Activated naive CD8-positive, alpha-beta T cell treated with anti-CD3 and anti-CD28 coated beads for 36 hours (primary cell): ENCODE data around the gene KRTCAP2. TPM values are rescaled to one million over a fixed set of nuclear protein-coding genes. Genes with fewer than 3 reads are reported as not detected.
"Not testable (repeated sequence)": the region's sequence is repeated elsewhere in the genome, so short reads cannot be mapped to it uniquely, and the experiment has no call there.

Source experiments
- DNase-seq: peaks from one replicate; pipeline ENCODE4 v3.0.0; 2021
- H3K27ac Mint-ChIP-seq: one replicate; pipeline ENCODE4 v1.8.0; 2022; ENCODE audit warnings: mild to moderate bottlenecking, moderate library complexity, mixed read lengths
- H3K27me3 Mint-ChIP-seq: one replicate; pipeline ENCODE4 v1.8.0; 2022; ENCODE audit warnings: mild to moderate bottlenecking, mixed read lengths
- H3K36me3 Mint-ChIP-seq: one replicate; pipeline ENCODE4 v1.8.0; 2021; ENCODE audit warnings: mild to moderate bottlenecking, mixed read lengths
- H3K4me1 Mint-ChIP-seq: one replicate; pipeline ENCODE4 v1.8.0; 2021; ENCODE audit warnings: mixed read lengths
- H3K4me3 Mint-ChIP-seq: one replicate; pipeline ENCODE4 v1.8.0; 2022; ENCODE audit warnings: mild to moderate bottlenecking, moderate library complexity, mixed read lengths
- H3K9me3 Mint-ChIP-seq: one replicate; pipeline ENCODE4 v1.8.0; 2022; ENCODE audit warnings: mixed read lengths
- total RNA-seq, 2 experiments: library from RNA; stranded (reverse); gene quantifications; one replicate each; pipeline ENCODE4 v1.2.3, GENCODE V29; 2021

KRTCAP2 gene
- total RNA-seq, 2 experiments from 2014 or later: 135 to 145 TPM

DNA sequence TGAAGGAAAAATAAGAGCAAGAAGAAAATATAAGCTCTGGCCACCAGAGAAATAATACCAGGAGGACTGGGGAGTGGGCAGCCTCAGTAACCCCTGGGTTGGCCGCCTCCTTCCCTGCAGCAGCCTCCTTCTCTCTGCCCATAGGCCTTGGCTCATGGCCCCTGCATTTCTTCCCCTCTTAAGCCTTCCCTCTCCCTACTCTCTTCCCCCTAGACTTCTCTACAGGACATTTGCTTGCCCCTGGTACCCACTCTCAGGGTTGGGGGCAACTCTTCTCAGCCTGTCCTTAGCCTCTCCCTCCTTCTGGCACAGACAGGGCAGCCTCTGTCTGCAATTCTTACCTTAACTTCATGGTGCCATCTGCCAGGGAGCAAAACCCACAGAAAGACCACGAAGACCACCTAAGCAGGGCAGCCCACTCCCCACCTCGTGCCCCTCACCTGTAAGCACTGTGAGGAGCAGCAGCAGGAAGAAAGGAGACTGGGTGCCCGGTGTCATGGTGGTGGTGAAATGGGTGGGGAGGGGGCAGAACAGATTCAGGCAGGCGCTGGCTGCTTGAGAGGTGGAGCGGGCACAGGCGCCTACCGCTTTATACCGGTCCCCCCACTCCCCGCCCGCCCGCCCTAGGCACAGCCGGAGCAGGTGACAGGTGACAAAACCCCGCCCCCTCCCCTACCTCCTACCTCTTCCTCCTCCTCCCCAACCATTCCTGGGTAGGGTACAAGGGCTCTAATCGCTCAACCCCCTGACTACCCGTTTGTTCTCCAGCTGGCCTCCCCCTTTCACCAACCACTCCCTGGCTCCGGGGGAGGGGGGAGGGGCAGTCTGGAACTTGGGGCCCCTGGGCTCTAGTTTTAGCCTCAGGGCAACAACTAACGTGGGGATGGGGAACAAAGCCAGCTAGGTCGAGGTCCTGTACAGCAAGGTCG is 19.5 kb upstream of the KRTCAP2 start:
- no peak for DNase-seq

DNA sequence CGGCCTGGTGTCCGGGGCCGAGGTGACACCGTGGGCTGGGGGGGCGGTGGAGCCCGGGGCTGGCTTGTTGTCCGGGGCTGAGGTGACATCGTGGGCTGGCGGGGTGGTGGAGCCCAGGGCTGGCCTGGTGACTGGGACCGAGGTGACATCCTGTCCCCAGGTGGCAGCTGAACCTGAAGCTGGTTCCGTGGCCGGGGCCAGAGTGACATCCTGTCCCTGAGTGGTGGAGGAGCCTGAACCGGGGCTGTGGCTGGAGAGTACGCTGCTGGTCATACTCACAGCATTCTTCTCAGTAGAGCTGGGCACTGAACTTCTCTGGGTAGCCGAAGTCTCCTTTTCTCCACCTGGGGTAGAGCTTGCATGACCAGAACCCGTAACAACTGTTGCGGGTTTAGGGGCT is 18.8 kb upstream of the KRTCAP2 start:
- no peaks in the 10 kb centered on the region for H3K9me3 Mint-ChIP-seq
- H3K27me3 Mint-ChIP-seq: peaks cover 5% of the 10 kb centered on the region
- H3K36me3 Mint-ChIP-seq: peaks cover 6% of the 10 kb centered on the region
- peak overlapping the region; percentile 84 for H3K27ac Mint-ChIP-seq
- H3K4me3 Mint-ChIP-seq: no peak overlapping the region
- no peak for DNase-seq
- peaks cover 41% of the 10 kb centered on the region for H3K4me1 Mint-ChIP-seq

More for the DNA sequence above, 19.5 kb upstream of the KRTCAP2 start:
- Mint-ChIP-seq H3K27ac (peak overlapping the region; percentile 100), H3K4me3 (peak overlapping the region; percentile 95), H3K27me3 (peaks cover 5% of the 10 kb centered on the region), H3K36me3 (peaks cover 7% of the 10 kb centered on the region), H3K9me3 (no peaks in the 10 kb centered on the region), H3K4me1 (peaks cover 41% of the 10 kb centered on the region)

DNA sequence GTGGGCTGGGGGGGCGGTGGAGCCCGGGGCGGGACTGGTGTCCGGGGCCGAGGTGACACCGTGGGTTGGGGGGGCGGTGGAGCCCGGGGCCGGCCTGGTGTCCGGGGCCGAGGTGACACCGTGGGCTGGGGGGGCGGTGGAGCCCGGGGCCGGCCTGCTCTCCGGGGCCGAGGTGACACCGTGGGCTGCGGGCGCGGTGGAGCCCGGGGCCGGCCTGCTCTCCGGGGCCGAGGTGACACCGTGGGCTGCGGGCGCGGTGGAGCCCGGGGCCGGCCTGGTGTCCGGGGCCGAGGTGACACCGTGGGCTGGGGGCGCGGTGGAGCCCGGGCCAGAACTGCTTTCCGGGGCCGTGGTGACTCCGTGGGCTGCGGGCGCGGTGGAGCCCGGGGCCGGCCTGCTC is 16.8 kb upstream of the KRTCAP2 start:
- not testable (repeated sequence) for H3K27me3 Mint-ChIP-seq, H3K36me3 Mint-ChIP-seq, H3K9me3 Mint-ChIP-seq, H3K4me3 Mint-ChIP-seq, DNase-seq, H3K27ac Mint-ChIP-seq
- peaks cover 29% of the 10 kb centered on the region for H3K4me1 Mint-ChIP-seq

DNA sequence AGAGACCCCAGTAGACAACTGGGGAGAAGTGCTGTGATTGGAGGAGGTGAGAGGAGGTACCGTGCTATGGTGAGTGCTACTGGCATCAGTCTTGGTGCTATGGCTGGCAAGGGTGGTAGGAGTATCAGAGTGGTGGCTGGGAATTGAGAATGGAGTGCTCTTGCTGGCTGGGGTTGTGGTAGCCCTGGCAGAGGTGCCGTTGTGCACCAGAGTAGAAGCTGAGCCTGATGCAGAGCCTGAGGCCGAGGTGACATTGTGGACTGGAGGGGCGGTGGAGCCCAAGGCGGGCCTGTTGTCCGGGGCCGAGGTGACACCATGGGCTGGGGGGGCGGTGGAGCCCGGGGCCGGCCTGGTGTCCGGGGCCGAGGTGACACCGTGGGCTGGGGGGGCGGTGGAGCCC is 15.2 kb upstream of the KRTCAP2 start:
- H3K36me3 Mint-ChIP-seq: no peaks in the 10 kb centered on the region
- no peak overlapping the region for H3K4me3 Mint-ChIP-seq
- peak overlapping the region; percentile 65 for H3K27ac Mint-ChIP-seq
- H3K9me3 Mint-ChIP-seq: no peaks in the 10 kb centered on the region
- H3K4me1 Mint-ChIP-seq: peaks cover 16% of the 10 kb centered on the region
- DNase-seq: no peak
- H3K27me3 Mint-ChIP-seq: peaks cover under 1% of the 10 kb centered on the region

- no peaks in the 10 kb centered on the region for H3K36me3 Mint-ChIP-seq
Observed at GRCh38 chr1:155187456-155187891, 14.4 kb upstream of the KRTCAP2 start.

GRCh38 chr1:155186794-155187455 is 13.8 kb upstream of the KRTCAP2 start:
- Mint-ChIP-seq H3K27ac (no peak overlapping the region), H3K27me3 (no peaks in the 10 kb centered on the region), H3K36me3 (peaks cover 4% of the 10 kb centered on the region)

More at GRCh38 chr1:155187456-155187891, 14.4 kb upstream of the KRTCAP2 start:
- peaks cover 10% of the 10 kb centered on the region for H3K4me1 Mint-ChIP-seq
- no peaks in the 10 kb centered on the region for H3K9me3 Mint-ChIP-seq
- no peak for DNase-seq
- H3K27me3 Mint-ChIP-seq: no peaks in the 10 kb centered on the region
- no peak overlapping the region for H3K4me3 Mint-ChIP-seq
- no peak overlapping the region for H3K27ac Mint-ChIP-seq

GRCh38 chr1:155186067-155186793 is 13.1 kb upstream of the KRTCAP2 start:
- no peak for DNase-seq
- Mint-ChIP-seq H3K27me3 (no peaks in the 10 kb centered on the region), H3K36me3 (peaks cover 6% of the 10 kb centered on the region), H3K4me3 (no peak overlapping the region), H3K9me3 (no peaks in the 10 kb centered on the region), H3K27ac (no peak overlapping the region), H3K4me1 (peaks cover 4% of the 10 kb centered on the region)

More at GRCh38 chr1:155186794-155187455, 13.8 kb upstream of the KRTCAP2 start:
- Mint-ChIP-seq H3K4me1 (peaks cover 5% of the 10 kb centered on the region), H3K9me3 (no peaks in the 10 kb centered on the region), H3K4me3 (no peak overlapping the region)
- DNase-seq: no peak

DNA sequence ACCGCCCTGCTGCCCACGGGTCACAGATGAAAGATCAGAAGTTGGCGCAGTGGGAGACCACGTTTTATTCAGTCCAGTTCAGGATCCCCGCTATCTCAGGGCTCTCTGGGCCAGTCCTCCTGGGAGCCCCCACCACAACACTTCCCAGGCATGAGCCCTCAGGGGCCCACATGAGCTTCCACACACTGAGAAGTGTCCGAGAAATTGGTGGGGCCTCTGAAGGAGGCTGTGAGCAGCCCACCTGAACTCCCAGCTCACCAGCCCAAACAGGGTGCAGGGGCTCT is 12.6 kb upstream of the KRTCAP2 start:
- Mint-ChIP-seq H3K27me3 (no peaks in the 10 kb centered on the region), H3K36me3 (peaks cover 6% of the 10 kb centered on the region), H3K27ac (peak overlapping the region; percentile 11), H3K4me3 (no peak overlapping the region), H3K4me1 (peaks cover 4% of the 10 kb centered on the region), H3K9me3 (no peaks in the 10 kb centered on the region)
- no peak for DNase-seq

GRCh38 chr1:155184835-155185782 is 12.0 kb upstream of the KRTCAP2 start:
- Mint-ChIP-seq H3K27ac (peak overlapping the region; percentile 11), H3K4me3 (no peak overlapping the region), H3K36me3 (peaks cover 6% of the 10 kb centered on the region), H3K4me1 (peaks cover 4% of the 10 kb centered on the region), H3K9me3 (no peaks in the 10 kb centered on the region), H3K27me3 (no peaks in the 10 kb centered on the region)
- DNase-seq: no peak

GRCh38 chr1:155184351-155184811 is 11.3 kb upstream of the KRTCAP2 start:
- no peak for DNase-seq
- H3K4me3 Mint-ChIP-seq: no peak overlapping the region
- peaks cover 4% of the 10 kb centered on the region for H3K4me1 Mint-ChIP-seq
- H3K9me3 Mint-ChIP-seq: no peaks in the 10 kb centered on the region
- peaks cover 9% of the 10 kb centered on the region for H3K36me3 Mint-ChIP-seq
- no peaks in the 10 kb centered on the region for H3K27me3 Mint-ChIP-seq
- no peak overlapping the region for H3K27ac Mint-ChIP-seq

DNA sequence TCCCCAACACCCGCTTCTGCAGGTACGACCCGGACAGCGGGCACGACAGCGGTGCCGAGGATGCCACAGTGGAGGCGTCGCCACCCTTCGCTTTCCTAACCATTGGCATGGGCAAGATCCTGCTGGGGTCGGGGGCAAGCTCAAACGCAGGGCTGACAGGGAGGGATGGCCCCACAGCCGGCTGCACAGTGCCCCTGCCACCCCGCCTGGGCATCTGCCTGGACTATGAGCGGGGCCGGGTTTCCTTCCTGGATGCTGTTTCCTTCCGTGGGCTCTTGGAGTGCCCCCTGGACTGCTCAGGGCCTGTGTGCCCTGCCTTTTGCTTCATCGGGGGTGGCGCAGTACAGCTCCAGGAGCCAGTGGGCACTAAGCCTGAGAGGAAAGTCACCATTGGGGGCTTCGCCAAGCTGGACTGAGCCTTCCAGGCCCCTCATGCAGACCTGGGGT is 10.7 kb upstream of the KRTCAP2 start:
- Mint-ChIP-seq H3K27me3 (no peaks in the 10 kb centered on the region), H3K4me1 (peaks cover 4% of the 10 kb centered on the region), H3K9me3 (no peaks in the 10 kb centered on the region), H3K4me3 (no peak overlapping the region), H3K27ac (no peak overlapping the region), H3K36me3 (peaks cover 10% of the 10 kb centered on the region)
- DNase-seq: no peak

- Mint-ChIP-seq H3K4me1 (peaks cover under 1% of the 10 kb centered on the region), H3K4me3 (no peak overlapping the region), H3K27ac (no peak overlapping the region), H3K9me3 (no peaks in the 10 kb centered on the region), H3K27me3 (no peaks in the 10 kb centered on the region), H3K36me3 (peaks cover 16% of the 10 kb centered on the region)
- DNase-seq: no peak
Observed at GRCh38 chr1:155182052-155182550, 9.0 kb upstream of the KRTCAP2 start.

GRCh38 chr1:155181371-155182051 is 8.4 kb upstream of the KRTCAP2 start:
- Mint-ChIP-seq H3K4me3 (no peak overlapping the region), H3K9me3 (no peaks in the 10 kb centered on the region), H3K27me3 (no peaks in the 10 kb centered on the region)

More at GRCh38 chr1:155181371-155182051, 8.4 kb upstream of the KRTCAP2 start:
- Mint-ChIP-seq H3K27ac (no peak overlapping the region), H3K4me1 (peaks cover 6% of the 10 kb centered on the region), H3K36me3 (peaks cover 16% of the 10 kb centered on the region)
- no peak for DNase-seq
